HEK293T (cell line): ENCODE measurements around the gene PPARGC1A.

Experiments
- CTCF ChIA-PET: fragments of 350-600 bp; formaldehyde crosslinking; extraction: SDS; loops from one replicate; lab custom pipeline; 2021; ENCODE audit warnings: antibody characterized with exemption, inconsistent platforms; lab: Yijun Ruan, JAX
- POLR2A ChIA-PET: fragments of 350-600 bp; formaldehyde crosslinking; extraction: SDS; loops from one replicate; lab custom pipeline; 2020; ENCODE audit warnings: antibody characterized with exemption, inconsistent platforms; lab: Yijun Ruan, JAX
- DNase-seq: peaks from one replicate; pipeline ENCODE4 v3.0.0; 2012; ENCODE audit warnings: mixed read lengths; ENCODE audit errors: extremely low spot score
- ARNT ChIP-seq: fragments of 450-650 bp; IDR thresholded peaks from 2 replicates; pipeline ENCODE4 v1.6.1; 2017; ENCODE audit warnings: mild to moderate bottlenecking
- BHLHE40 ChIP-seq: fragments of 450-650 bp; IDR thresholded peaks from 2 replicates; pipeline ENCODE4 v1.6.1; 2016; ENCODE audit warnings: mild to moderate bottlenecking, moderate library complexity, borderline replicate concordance
- CTBP1 ChIP-seq: fragments of 450-650 bp; IDR thresholded peaks from 2 replicates; pipeline ENCODE4 v1.6.1; 2016; ENCODE audit warnings: borderline replicate concordance
- ELF4 ChIP-seq: fragments of 450-650 bp; IDR thresholded peaks from 2 replicates; pipeline ENCODE4 v1.6.1; 2017; ENCODE audit warnings: antibody characterized with exemption
- FOXA1 ChIP-seq: fragments of 450-650 bp; IDR thresholded peaks from 2 replicates; pipeline ENCODE4 v1.6.1; 2016; ENCODE audit warnings: mild to moderate bottlenecking
- FOXK2 ChIP-seq: fragments of 450-650 bp; IDR thresholded peaks from 2 replicates; pipeline ENCODE4 v1.6.1; 2016; ENCODE audit warnings: mild to moderate bottlenecking
- FOXM1 ChIP-seq: fragments of 450-650 bp; IDR thresholded peaks from 2 replicates; pipeline ENCODE4 v1.6.1; 2017; ENCODE audit warnings: mild to moderate bottlenecking, borderline replicate concordance
- HDGF ChIP-seq: fragments of 450-650 bp; IDR thresholded peaks from 2 replicates; pipeline ENCODE4 v1.6.1; 2017; ENCODE audit warnings: antibody characterized with exemption, borderline replicate concordance
- L3MBTL2 ChIP-seq: fragments of 450-650 bp; conservative IDR thresholded peaks from 2 replicates; pipeline ENCODE4 v1.6.1; 2016; ENCODE audit warnings: mild to moderate bottlenecking
- LEF1 ChIP-seq: fragments of 450-650 bp; IDR thresholded peaks from 2 replicates; pipeline ENCODE4 v1.6.1; 2017; ENCODE audit warnings: mild to moderate bottlenecking, borderline replicate concordance
- NFRKB ChIP-seq: fragments of 450-650 bp; IDR thresholded peaks from 2 replicates; pipeline ENCODE4 v1.6.1; 2016; ENCODE audit warnings: mild to moderate bottlenecking, moderate library complexity
- SP1 ChIP-seq: fragments of 450-650 bp; IDR thresholded peaks from 2 replicates; pipeline ENCODE4 v1.6.1; 2017
- SUZ12 ChIP-seq: fragments of 450-650 bp; IDR thresholded peaks from 2 replicates; pipeline ENCODE4 v1.6.1; 2016; ENCODE audit warnings: mild to moderate bottlenecking
- TARDBP ChIP-seq: fragments of 450-650 bp; IDR thresholded peaks from 2 replicates; pipeline ENCODE4 v1.6.1; 2016
- ZNF384 ChIP-seq: fragments of 450-650 bp; IDR thresholded peaks from 2 replicates; pipeline ENCODE4 v1.6.1; 2016
- TF ChIP-seq, protein P1 (sequence below): fragments of 450-650 bp; IDR thresholded peaks from 2 replicates; pipeline ENCODE4 v1.6.1; 2016

The PPARGC1A gene

DNA sequence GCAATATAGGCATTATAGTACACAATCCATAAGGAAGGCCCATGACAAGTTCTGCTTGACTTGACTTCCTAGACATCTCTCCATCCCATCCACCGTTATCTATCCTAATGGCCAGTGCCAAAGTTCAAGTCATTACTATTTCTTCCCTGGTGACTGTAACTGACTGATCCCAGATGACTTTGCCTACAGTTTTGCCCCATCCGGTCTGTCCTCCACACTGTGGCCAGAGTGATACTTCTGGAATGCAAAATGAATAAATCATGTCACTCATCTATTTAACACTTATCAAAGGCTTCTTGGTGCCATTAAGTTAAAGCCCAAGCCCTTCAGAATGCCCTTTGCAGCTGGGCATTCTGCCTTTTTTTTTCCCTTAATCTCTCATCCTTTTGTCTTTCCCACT, 130.8 kb downstream of the PPARGC1A start:
- POLR2A ChIA-PET: no interaction called here
- TF ChIP-seq SUZ12: no peak
- TF ChIP-seq HDGF: no peak
- TF ChIP-seq ARNT: no peak
- no peak for TF ChIP-seq NFRKB
- no peak for TF ChIP-seq FOXM1
- TF ChIP-seq ZNF384: no peak
- TF ChIP-seq TARDBP: no peak
- DNase-seq: no peak
- CTCF ChIA-PET: interaction anchor here (0.6 kb wide), 1 partner anchor 1000 kb away, joined by 3 read pairs; no protein-coding TSS in a partner anchor

DNA sequence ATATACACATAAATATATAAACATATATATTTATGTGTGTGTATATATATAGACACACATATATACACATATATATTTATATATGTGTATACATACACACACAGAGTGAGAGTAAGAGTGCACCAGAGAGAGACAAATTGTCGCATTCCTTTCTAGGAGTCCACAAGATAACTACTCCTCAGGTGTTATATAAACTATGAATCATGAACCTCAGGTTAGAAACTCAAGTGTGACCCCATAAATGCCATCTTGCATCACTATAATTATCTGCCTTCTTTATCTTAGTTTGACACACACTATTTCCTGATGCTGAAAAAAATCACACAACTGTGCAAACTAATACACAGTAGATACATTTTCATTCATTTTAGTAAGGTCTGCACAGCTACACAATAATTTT, 135.2 kb downstream of the PPARGC1A start:
- TF ChIP-seq SP1: no peak
- TF ChIP-seq FOXM1: no peak
- TF ChIP-seq LEF1: no peak
- no peak for TF ChIP-seq TARDBP
- POLR2A ChIA-PET: no interaction called here

DNA sequence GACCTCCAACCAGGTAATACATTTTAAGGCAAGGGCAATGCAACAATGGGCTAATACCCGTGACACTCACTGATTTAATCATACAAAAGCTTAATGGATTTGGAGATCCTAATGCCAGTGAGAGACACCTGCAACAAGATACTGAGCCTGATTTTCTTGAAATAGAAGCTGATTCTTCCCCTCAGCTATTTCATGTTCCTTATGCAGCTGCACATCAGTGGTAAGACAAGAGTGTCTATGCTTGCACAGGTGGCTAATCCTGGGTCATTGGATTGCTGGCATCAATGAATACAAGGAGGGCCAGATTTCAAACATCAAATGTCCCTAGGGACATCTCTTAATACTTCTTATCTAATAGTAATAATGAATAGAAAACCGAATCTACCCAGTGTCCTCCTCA, 139.7 kb downstream of the PPARGC1A start:
- DNase-seq: no peak
- no peak for TF ChIP-seq ARNT
- TF ChIP-seq LEF1: no peak
- TF ChIP-seq TARDBP: no peak
- TF ChIP-seq SP1: no peak
- no peak for TF ChIP-seq HDGF
- no peak for TF ChIP-seq FOXM1
- no peak for TF ChIP-seq FOXK2
- no peak for TF ChIP-seq SUZ12
- TF ChIP-seq CTBP1: no peak
- TF ChIP-seq L3MBTL2: no peak
- TF ChIP-seq ZNF384: no peak
- TF ChIP-seq, protein P1, sequence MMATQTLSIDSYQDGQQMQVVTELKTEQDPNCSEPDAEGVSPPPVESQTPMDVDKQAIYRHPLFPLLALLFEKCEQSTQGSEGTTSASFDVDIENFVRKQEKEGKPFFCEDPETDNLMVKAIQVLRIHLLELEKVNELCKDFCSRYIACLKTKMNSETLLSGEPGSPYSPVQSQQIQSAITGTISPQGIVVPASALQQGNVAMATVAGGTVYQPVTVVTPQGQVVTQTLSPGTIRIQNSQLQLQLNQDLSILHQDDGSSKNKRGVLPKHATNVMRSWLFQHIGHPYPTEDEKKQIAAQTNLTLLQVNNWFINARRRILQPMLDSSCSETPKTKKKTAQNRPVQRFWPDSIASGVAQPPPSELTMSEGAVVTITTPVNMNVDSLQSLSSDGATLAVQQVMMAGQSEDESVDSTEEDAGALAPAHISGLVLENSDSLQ: no peak
- TF ChIP-seq FOXA1: no peak
- no peak for TF ChIP-seq BHLHE40
- TF ChIP-seq NFRKB: no peak
- no peak for TF ChIP-seq ELF4
- ChIA-PET POLR2A (no interaction called here), CTCF (no interaction called here)

More for the DNA sequence above, 135.2 kb downstream of the PPARGC1A start:
- CTCF ChIA-PET: no interaction called here
- DNase-seq: no peak

DNA sequence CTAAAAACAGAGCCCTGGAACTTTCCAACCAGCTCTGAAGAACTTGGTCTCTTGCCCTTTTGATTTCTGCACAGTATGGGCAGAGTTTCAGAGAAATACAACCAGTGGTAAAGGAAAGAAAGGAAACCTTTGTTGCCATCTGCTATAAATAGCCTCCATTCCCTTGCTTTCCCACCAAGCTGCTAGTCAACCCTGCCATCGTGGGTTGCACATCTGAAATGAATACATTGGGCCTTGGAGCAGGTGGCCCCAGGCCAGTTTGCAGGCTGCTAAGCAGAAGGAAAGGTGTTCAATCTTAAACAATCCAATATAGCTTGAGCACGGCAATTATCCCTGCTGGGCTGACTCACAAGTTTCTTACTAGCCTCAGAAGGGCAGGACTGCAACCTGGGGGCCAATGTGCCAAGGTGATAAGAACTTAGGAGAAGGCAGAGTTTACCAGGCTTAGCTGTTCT, 142.5 kb downstream of the PPARGC1A start:
- ChIA-PET POLR2A (no interaction called here), CTCF (no interaction called here)
- TF ChIP-seq SP1 (no peak), ARNT (no peak), ZNF384 (no peak)
- no peak for DNase-seq

DNA sequence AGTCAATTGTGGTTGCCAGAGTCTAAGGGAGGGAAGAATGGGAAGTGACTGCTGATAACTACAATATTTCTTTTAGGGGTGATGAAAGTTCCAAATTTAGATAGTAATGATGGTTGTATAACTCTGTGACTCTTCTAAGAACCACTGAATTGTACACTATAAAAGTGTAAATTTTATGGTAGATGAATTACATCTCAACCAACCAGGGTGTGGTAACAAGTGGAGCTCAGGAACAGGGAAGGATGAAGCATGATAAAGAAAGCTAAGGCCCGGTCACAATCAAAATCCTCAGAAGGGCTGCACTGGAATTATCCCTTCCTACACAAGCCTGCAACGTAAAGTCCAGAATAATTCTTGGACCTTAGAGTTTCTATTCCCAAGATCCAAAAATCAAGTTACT, 143.2 kb downstream of the PPARGC1A start:
- CTCF ChIA-PET: no interaction called here
- TF ChIP-seq ELF4 (no peak), BHLHE40 (no peak), L3MBTL2 (no peak)
- DNase-seq: no peak
- POLR2A ChIA-PET: no interaction called here

DNA sequence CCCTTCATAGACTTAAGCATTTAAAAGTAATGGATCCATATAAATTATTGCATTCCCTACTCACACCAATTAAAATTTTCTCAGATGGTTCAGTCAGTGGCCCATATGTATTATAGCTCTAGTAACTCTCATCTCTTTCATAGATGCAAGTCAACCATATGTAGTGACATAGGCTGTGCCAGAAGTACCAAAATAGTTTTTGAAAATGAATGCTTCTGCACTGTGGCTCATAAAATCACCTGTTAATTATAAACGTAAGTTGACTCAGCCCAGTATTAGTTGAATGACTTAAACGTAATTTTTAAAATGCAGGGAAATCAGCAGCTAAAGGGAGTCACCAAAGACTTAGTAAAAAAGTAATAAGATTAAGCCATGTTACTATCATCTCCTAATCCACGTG, 143.8 kb downstream of the PPARGC1A start:
- ChIA-PET CTCF (no interaction called here), POLR2A (no interaction called here)
- no peak for TF ChIP-seq ZNF384
- TF ChIP-seq SUZ12: no peak
- no peak for TF ChIP-seq TARDBP
- TF ChIP-seq HDGF: no peak
- TF ChIP-seq ELF4: no peak
- TF ChIP-seq ARNT: no peak
- TF ChIP-seq L3MBTL2: no peak
- no peak for TF ChIP-seq SP1
- no peak for TF ChIP-seq CTBP1
- TF ChIP-seq FOXA1: no peak
- no peak for TF ChIP-seq LEF1
- TF ChIP-seq FOXM1: no peak
- no peak for TF ChIP-seq BHLHE40

DNA sequence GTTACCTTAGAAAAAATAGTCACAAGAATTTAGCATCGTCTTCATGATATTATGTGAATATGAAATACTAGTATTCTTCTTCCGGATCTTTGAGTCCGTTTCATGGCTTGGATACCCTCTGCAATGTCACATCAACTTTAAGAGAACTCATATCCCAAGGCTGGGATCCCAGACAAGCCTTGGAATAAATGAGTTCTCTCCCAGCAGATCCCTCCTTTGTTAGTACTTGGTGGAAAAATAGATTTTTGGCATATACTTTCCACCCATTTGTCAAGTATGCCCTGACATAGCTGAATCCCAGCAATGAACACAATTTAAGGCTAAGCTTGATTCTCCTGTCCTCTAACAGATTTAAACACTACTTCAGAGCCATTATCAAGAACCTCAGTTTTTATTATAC, 144.5 kb downstream of the PPARGC1A start:
- DNase-seq: no peak
- ChIA-PET POLR2A (no interaction called here), CTCF (no interaction called here)
- no peak for TF ChIP-seq FOXA1
- TF ChIP-seq BHLHE40: no peak
- TF ChIP-seq ELF4: no peak
- TF ChIP-seq FOXM1: no peak
- TF ChIP-seq FOXK2: no peak
- TF ChIP-seq ZNF384: no peak

More for the DNA sequence above, 143.8 kb downstream of the PPARGC1A start:
- DNase-seq: no peak
